ENCODE results near the gene TMC3. TPM values are rescaled to one million over a fixed set of nuclear protein-coding genes. Genes with fewer than 3 reads are reported as not detected.
"Not testable (repeated sequence)": the region's sequence is repeated elsewhere in the genome, so short reads cannot be mapped to it uniquely, and the experiment has no call there.

Gene TMC3
- total RNA-seq, 1 experiment from 2014 or later = not detected

DNA sequence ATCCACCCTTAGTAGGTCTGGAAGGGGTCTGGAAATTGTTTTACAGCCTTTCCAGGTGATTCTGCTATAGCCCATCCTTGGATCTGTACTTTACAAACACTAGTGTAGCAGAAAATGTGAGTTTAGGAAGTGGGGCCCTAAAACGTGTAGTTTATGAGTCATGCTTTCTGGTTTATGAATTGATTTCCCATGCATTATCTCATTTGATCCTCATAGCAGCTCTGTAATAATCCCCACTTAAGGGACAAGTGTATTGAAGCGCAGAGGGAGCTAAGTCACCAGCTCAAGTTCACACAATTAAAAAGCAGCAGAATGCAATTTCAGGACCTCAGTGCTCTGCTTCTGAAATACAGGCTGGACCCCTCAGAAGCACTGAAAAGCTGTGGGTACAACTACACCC lies 27.4 kb downstream of the TMC3 start:
- no peak for DNase-seq (ENCODE audit: low read depth)

DNA sequence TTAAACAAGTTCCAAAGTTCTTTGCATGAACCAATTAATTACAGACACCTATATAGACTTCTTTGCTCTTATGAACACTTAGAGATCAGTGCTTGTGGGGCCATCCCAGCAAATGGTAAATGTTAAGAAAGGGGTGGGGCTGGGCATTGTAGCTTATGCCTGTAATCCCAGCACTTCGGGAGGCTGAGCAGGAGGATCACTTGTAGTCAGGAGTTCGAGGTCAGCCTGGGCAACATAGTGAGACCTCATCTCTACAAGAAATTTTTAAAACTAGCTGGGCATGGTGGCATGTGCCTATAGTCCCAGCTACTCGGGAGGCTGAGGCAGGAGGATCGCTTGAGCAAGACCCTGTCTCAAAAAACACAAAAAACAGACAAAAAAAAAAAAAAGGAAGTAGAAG lies 30.6 kb downstream of the TMC3 start:
- no peak for DNase-seq (ENCODE audit: low read depth)

DNA sequence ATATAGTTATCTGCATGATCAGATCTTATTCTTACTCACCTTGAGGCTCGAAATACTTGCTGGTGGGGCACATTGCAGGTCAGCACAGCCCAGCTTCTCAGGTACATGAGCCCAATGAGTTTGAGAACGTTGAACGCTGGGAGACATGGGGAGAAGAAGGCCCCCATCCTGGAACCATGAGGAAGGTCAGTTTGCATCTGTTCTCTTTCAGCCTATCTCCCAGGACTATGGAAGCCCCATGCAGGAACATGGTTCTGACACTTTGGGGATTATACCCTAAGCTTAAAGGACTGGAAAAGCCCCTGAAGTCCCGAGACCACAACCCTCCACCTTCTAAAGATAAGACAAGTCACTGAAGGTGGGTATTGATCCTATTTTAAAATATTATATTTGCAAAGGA lies 32.7 kb downstream of the TMC3 start:
- no peak for DNase-seq (ENCODE audit: low read depth)

DNA sequence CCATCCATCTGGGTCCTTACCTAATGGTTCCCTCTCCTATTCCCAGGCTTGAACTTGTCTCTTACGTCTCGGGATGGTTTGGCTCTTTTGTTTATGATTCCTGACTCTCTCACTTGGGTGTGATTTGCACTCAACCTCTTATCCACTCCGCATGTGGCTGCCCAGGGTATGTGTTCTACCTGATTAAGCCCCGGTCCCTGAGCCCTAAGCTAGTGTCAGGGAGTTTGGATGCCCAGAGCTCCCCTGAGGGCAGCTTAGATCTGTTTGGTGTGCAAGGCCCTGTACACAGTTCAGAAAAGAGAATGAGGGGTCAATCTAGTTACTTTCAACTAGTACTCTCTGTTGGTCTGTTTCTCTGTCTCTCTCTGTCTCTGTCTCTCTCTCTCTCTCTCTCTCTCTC lies 34.2 kb downstream of the TMC3 start:
- no peak for DNase-seq (ENCODE audit: low read depth)

DNA sequence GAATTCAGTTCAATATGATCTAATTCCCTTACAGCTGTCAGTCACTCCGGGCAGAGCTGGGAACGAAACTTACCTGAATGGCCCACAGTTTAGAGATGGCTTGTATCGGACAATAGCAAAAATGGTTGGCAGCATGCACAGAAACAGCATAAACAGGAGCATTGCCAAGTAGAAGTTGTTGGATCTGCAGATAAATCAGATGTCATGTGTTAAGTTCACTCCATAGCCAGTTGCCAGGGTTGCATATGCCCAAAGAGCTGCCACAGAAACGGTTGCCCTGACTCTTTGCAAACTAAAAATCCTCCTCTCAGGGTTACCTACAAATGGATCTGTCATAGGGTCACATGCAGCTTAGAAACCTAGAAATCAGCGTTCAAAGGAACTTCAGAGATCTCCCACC lies 34.7 kb downstream of the TMC3 start:
- no peak for DNase-seq (ENCODE audit: low read depth)

DNA sequence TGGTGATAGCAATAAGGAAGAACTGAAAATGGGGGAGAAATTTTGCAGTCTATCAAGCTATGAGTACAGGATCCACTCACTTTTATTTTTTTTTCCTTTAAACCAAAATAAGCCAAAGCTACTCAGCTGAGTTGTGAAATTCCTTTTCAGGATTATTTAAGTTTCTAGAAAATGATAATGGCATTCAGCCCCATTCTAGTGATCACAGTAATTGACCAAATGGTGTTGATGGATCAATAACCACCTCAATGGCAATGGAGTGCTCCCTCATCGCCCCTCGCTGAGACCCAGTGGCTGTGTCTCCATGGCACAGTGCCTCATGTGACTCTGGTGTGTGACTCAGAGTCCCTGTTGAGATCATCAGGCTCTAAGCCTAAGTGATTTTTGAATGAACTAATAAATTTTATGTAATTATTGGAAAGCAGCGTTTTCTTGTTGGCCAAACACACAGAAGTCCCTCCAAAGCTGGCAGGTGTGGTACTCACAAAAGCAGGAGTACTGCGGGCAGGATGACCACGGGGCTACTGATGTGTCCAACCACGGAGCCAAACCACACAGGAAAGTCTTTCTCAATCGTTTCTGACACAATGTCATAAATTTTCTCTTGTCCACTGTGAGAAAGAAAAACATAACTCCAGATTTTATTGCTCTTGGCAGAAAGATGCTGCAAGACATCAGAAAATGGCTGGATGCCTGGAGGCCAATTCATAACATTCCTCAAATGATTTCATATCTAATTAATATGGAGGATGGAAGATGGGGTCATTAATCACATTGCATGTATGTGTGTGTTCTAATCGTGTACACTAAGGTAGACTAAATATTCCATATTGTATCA lies 35.6 kb downstream of the TMC3 start:
- DNase-seq (ENCODE audit: low read depth) = peak; percentile 82

DNA sequence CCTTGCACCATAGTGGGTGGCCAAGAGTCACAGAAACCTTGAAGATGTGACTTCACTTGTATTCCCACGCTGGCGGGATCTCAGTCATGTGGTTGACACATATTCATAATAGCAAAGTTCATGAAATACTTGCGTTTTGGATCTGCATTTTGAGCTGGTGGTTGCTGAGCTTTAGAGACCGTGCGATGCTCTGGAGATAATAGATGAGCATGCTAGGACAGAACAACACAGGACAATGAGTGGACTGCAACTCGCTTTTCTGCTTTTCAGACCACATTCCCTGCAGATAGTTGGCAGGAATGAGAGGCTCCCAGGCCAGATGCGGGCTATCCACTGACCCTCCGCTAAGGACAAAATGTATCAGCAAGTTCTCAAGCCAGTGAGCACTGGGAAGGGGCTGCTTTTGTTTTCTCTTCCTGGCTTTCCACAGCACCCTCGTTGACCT lies 36.3 kb downstream of the TMC3 start:
- DNase-seq (ENCODE audit: low read depth) = no peak

DNA sequence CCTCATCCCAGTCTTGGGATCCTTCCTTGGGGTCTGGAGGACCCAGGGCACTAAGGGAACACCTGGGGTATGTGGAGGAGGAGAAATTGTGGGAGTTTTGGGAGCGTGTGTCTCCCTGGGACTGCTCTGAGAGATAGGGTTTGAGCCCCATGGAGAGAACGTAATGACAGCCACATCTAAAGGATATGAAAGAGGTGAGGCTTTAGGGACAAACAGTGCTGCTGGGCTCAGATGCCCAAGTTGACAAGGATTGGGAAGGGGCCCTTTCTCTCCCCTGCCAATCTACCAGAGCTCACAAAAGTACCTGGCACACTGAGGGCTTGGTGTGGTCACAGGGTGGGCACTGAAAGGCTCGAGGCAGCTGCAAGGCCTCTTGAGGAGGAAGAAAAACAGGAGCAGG lies 36.8 kb downstream of the TMC3 start:
- DNase-seq (ENCODE audit: low read depth) = no peak

DNA sequence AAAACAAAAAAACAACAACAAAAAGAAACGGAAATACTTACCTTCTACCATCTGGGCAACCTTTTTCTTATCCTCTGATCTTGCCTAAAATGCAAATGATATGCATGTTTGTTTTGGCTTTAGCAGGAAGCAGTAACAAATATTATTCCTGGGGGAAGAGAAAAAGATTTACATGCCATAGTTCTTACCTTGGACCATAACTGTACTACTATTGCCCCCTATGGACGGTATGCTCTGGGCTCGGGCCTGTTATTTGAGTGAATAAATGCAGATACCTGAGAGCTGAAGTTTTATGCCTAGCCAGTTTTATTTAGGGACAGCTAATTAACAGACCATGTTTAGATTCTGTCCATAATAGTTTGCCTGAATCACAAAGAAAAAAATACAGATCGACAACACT lies 37.4 kb downstream of the TMC3 start:
- peak; percentile 29 for DNase-seq (ENCODE audit: low read depth)

DNA sequence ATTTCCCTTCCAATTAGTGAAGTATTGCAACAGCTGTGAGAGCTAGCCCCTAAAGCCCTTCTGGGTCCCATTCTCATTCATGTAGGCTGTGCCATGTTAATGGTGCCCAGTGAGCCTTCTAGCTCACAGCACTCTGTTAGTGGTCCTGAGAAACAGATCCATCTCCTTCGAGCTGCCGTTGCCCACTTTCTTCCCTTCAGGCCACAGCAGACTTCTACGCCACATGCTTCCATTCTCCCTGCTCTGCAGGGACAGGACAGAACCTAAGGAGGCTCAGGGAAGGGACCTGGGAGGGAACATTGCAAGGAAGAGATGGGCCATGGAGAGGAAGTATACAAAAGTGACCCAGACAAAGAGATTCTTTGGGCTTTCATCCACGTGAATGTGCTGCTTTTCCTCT lies 38.4 kb downstream of the TMC3 start:
- no peak for DNase-seq (ENCODE audit: low read depth)

DNA sequence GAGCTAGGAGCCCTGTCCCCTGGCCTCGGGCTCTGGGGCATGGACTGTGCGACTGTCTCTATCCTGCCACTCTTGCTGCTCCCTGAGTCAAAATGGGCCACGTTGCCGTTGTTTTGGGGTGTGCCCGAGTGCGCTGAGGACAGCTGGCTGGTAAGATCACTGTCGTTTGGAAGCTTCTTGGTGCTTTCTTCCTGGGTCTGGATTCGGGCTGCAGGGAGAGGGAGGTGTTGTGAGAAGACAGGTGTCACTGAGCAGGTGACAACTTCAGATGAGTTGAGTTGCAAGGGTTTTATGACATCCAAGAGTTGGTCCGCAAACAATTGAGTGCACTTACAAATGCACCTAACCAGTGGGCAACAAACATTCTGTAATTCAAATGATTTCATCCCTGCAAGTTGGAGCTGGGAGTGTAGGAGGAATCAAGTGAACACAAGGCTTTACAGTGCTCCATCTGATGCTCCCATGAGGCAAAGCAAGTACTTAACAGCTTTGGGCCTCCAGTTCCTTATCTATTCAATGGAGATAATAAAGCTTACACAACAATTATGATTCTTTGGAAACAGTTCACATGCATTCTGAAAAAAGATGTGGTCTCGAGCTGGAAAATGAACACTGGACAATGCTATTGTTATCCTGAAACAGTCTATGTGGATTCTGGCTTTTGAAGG lies 39.1 kb downstream of the TMC3 start:
- DNase-seq (ENCODE audit: low read depth) = no peak

DNA sequence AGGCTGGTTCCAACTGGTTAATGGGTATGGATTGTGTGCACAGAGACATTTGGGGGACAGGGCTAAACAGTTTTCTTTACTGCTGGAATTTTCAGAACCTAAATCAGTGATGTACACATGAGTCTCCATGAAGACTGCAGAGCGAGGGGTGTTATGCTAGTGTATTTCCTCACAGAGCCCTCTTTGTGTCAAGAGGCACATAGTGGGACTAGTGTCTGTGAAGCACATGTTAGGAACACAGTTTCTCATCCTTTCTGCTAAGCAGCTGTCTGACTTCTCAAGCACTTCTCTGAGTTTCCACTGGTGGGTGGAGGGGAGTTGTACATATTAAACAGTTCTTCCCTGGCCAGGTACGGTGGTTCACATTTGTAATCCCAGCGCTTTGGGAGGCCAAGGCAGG lies 40.6 kb downstream of the TMC3 start:
- no peak for DNase-seq (ENCODE audit: low read depth)

DNA sequence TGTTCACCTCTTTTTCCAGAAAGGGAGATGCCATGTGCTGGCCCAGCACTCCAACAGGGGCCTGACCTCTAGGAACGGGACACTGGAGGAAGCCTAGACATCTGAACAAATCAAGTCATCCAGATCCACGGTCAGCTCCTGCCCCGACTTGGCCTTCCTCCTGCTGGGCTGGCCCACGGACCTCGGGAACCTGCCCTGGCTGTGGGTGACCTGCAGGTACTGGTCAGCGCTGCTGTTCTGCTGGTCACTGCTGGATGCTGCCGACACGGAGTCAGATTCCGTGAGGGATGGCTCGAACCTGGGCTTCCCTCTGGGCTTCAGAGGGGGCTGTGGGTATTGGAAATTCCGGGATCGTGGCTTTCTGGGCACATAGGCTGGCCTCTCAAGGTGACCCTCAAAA lies 41.7 kb downstream of the TMC3 start:
- DNase-seq (ENCODE audit: low read depth) = no peak

DNA sequence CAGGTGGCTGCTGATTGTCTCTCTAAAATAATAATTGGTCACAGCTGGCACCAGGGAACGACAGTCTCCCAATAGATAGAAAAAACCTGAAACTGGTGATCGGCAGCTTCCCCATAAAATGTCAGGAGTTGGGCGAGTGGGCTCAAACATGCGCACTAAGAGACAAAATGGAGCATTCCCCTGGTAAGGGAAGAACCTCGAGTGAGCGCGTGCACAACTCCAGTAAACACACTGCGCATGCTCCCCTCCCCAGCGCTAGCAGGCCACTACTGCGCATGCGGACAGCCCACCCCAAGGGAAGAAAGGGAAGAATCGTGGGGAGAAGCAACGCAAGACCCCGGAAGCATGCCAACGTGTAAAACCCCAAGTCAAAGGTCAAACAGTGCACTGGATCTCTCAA lies 42.4 kb downstream of the TMC3 start:
- DNase-seq (ENCODE audit: low read depth) = no peak

DNA sequence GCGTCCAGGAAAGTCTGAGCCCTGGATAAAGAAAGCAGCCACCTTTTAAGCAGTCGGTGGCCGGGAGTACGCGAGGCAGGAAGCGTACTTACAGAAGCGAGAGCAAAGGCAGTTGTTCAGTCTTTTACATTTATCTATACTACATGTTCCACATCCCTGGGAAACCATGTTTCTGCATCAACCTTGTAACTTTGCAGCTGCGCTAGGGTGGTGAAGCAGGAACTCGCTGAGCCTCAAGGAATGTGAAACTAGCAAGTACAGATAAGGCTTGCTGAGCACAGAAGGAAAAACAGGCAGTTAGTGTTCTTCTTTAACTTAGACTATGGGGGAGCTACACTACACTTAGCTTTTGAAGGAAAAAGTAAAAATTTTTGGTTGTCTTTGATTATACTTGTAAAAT lies 42.9 kb downstream of the TMC3 start:
- not testable (repeated sequence) for DNase-seq (ENCODE audit: low read depth)

DNA sequence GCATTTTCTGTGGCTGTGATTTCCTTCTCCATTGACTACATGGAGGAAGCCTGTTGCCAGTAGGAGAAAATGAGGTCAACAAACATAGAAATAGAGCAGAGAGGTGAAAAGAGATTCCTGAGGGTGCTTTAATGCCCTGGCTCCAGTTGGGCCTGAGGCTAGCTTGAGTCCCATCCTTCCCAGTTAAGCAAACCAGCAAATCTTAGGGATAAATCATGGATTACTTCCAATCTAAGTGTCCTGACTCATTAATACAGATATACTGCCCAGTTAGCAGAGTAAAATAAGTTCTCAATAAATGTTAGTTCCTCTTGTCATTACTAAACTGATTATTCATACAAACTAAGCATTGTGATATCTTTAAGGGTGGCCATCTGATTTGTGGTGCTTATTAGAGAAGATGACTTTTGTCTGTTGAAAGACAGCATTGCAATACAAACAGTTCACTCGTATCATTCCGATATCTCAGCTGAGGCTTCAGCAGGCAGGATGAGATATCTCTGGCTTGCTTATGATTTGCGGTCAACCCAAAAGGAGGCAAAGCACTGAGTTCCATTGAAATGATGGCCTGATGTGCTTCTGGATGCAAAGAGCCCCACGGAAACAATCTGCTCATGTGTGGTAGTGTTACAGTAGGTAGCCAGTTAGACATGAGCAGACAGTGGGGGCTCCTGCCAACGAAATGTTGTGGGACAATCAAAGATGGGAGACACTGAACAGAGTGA lies 43.5 kb downstream of the TMC3 start:
- no peak for DNase-seq (ENCODE audit: low read depth)

DNA sequence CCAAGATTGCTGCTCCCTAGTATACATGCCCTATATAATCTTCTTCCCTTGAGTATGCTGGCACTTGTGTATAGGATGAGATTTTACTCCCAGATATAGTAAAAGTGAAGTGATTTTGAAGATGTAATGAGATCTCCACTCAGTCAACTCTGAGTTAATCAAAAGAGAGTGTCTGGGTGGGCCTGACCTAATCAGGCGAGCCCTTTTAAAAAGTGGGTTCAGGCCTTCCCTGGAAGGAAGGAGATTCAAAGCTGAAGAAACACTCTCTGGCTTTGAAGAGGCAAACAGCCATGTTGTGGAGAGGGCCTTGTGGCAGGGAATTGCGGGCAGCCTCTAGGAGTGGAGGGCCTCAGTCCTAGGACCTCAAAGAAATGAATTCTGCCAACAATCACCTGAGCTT lies 44.6 kb downstream of the TMC3 start:
- DNase-seq (ENCODE audit: low read depth) = no peak

DNA sequence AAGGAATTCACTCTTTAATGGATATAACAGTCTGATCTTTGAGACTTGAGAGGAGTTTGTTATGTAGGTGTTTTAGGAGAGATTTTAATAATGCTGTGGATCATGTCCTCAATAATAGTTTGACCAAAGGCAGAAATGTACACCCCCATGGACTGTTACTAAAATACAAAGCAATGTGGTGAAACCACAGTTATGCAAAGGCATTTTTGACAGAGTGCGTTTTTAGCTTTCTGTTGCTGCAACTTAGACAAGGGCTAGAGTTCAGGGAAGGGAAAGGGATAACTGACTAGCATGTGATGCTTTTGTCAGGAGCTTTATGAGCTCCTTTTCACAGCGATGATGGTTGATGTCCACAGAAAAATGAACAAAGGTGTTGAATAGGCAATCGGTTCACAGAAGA lies 46.5 kb downstream of the TMC3 start:
- DNase-seq (ENCODE audit: low read depth) = peak; percentile 82

DNA sequence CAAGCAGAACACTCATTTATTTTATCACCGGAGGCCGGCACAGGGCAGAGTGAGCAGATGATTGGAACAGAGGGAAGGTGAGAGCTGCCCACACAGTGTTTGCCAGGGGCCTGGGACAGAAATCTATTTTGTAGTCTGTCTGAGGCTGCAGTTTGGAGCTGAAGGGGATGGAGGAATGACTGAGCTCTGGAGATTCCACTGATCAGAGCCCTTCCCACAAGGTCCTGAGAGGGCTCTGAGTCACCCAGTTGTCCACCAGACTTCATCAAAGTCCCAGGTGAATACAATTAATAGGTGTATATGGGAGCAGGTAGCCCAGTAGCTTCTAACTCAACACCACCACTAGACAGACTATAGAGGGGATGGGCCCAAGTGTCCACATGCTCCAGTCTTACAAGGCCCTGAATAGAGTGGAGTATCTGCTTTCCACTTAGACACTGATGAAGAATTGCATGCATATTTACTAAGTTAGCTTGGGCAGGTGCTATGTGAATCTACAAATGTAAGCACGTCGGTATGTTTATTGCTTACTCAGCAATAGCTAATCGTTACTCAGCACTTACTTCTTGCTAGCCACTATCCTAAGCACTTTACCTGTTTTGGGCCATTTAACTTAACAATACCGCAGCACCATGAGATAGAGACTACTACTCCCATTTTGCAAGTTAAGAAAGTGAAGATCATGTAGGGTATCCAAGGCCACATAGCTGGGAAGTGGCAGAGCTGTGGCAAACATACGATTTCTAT lies 47.4 kb downstream of the TMC3 start:
- DNase-seq (ENCODE audit: low read depth) = peak; percentile 40

DNA sequence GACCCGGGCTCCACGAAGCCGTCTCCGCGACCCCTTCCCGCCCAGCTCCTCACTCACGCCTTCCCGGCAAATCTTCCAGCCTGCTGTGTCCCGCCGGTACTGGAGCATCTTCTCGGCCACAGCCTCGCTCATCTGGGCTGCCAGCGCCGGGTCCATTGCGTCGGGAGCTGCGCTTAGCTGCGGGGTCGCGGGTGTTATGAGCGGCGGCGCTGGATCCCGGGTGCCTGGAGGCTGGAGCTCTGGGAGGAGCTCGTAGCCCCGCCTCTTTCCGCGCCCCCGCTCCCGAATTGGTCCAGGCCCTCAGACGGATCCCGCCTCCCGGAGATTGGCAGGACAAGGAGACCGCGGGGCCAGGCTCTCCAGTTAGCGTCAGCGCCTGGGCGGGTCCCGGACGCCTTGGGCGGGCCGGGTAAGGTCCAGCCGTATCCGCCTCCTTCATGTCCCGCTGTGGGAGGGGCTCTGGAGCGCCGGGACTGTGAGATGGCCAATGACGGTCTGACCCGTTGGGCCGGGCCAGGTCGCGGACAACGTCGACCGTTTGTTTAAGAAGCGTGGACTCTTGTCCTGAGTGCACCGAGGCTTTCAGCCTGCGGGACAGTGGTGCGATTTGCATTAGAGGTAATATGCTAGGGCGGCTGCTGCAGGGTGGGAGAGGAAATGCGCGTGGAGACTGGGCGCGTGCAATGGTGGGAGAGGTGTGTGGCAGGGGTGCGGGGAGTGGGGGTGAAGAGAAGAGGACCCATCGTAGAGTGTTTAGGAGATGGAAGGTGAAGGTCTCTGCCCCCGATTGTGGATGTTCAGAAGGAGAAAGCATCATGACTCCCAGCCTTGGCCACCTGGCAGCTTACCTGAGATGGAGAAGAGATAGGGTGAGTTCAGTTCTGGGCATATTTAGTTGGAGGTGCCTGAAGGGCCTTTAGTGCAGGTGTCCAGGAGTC lies 49.8 kb downstream of the TMC3 start, which contains the start of gene STARD5:
TSS of gene STARD5 (minus strand) at position 198 of the 938 bp plus-strand sequence. CDS start at position 156, 42 bp downstream.
- peak; percentile 96 for DNase-seq (ENCODE audit: low read depth)

DNA sequence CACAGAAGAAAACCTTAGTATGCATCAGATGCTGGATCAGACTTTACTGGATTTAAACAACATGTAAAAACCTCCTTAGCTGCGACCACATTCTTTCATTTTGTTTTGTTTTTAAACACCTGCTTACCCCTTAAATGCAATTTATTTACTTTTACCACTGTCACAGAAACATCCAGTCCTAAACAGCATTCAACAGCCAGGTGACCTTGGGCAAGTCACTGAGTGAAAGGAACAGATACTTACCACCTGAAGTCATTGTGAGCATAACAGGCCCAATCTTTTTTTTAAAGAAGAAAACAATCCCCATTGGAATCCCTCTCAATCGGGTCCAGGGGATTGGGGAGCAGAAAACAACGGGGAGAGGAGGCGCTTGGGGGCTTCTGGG lies 50.5 kb downstream of the TMC3 start:
- DNase-seq (ENCODE audit: low read depth) = no peak

Data from M059J (cell line).